ENCODE data around the gene BTG3. TPM values are rescaled to one million over a fixed set of nuclear protein-coding genes. Genes with fewer than 3 reads are reported as not detected.
A peak's percentile ranks its signal among the peaks of the same experiment; 100 is the strongest.

BTG3 gene
- total RNA-seq, 6 experiments from 2014 or later, result 1.1 to 14.3 (median 5.6) TPM

- Histone ChIP-seq H3K27me3 (no peaks in the 10 kb centered on the region), H3K4me1 (peaks cover 0 to 28% (median 0%) of the 10 kb centered on the region in 4 donors), H3K4me3 (no peak overlapping the region), H3K36me3 (peaks cover 0 to 5% (median 0%) of the 10 kb centered on the region in 4 donors), H3K9me3 (no peaks in the 10 kb centered on the region), H3K27ac (no peak overlapping the region)
- TF ChIP-seq POLR2A (IDR thresholded peaks at IDR 0.05) (no peak), CTCF (IDR thresholded peaks at IDR 0.05) (no peak)
- intact Hi-C loops (cut with DNase I), result no loop called here
- DNase-seq (no peak), ATAC-seq (peak in 1 of 4 donors; percentile 31)
- WGBS (ENCODE audit: insufficient coverage, low coverage, low lambda C conversion rate, missing lambda C conversion rate), result 58% methylated on average over 5 of the region's 7 CpGs
Measured at GRCh38 chr21:17548262-17548661, 64.4 kb downstream of the BTG3 start.

GRCh38 chr21:17545007-17545406, 67.7 kb downstream of the BTG3 start:
- TF ChIP-seq POLR2A (IDR thresholded peaks at IDR 0.05) (no peak), CTCF (IDR thresholded peaks at IDR 0.05) (no peak)
- ATAC-seq (no peak), DNase-seq (no peak)
- Histone ChIP-seq H3K4me3 (no peak overlapping the region), H3K36me3 (no peaks in the 10 kb centered on the region), H3K27me3 (no peaks in the 10 kb centered on the region), H3K9me3 (no peaks in the 10 kb centered on the region), H3K4me1 (peaks cover 0 to 45% (median 0%) of the 10 kb centered on the region in 4 donors), H3K27ac (no peak overlapping the region)
- intact Hi-C loops (cut with DNase I), result no loop called here
- WGBS (ENCODE audit: insufficient coverage, low coverage, low lambda C conversion rate, missing lambda C conversion rate), result 75% methylated on average over 1 of the region's 1 CpG

Small RNA genes within 50 kb of the gene (small RNA-seq; reads per million reads assigned to genes)
- 0 reads per million in 2 experiments for gene RF00019

Other genes starting within 250 kb of the BTG3 start
- 10 to 100 TPM; 22.9 to 48.4 (median 30.5) TPM for gene CXADR, start 99.9 kb downstream of the BTG3 start, total RNA-seq
- 1 to 10 TPM; 3.2 to 6.3 (median 4.3) TPM for gene C21orf91, start 206.5 kb upstream of the BTG3 start, total RNA-seq

All from right lobe of liver (tissue), 6 donors.